COLO668 (cell line): Measurements from ENCODE around the gene RYK.
"Not testable (repeated sequence)": the region's sequence is repeated elsewhere in the genome, so short reads cannot be mapped to it uniquely, and the experiment has no call there.

Experiments used
- DNase-seq: peaks from one replicate; lab custom pipeline; 2025; ENCODE audit not compliant: unreplicated experiment; lab: John Stamatoyannopoulos, UW

Gene RYK

GRCh38 chr3:134224796-134225156, 25.9 kb downstream of the RYK start:
- DNase-seq = not testable (repeated sequence)

- no peak for DNase-seq
Measured at GRCh38 chr3:134222835-134223234, 27.8 kb downstream of the RYK start.

GRCh38 chr3:134216851-134217250, 33.8 kb downstream of the RYK start:
- DNase-seq = no peak

GRCh38 chr3:134216191-134216764, 34.4 kb downstream of the RYK start:
- DNase-seq = no peak

GRCh38 chr3:134214239-134214638, 36.4 kb downstream of the RYK start:
- DNase-seq = no peak

- DNase-seq = peak; percentile 66
Measured at GRCh38 chr3:134212967-134213665, 37.5 kb downstream of the RYK start.

GRCh38 chr3:134211797-134212196, 38.9 kb downstream of the RYK start:
- peak; percentile 2 for DNase-seq

- DNase-seq = no peak
Measured at GRCh38 chr3:134205451-134205850, 45.2 kb downstream of the RYK start.

GRCh38 chr3:134201201-134202130, 49.2 kb downstream of the RYK start:
- no peak for DNase-seq

- not testable (repeated sequence) for DNase-seq
Measured at GRCh38 chr3:134199880-134200279, 50.8 kb downstream of the RYK start.

GRCh38 chr3:134199240-134199639, 51.4 kb downstream of the RYK start:
- no peak for DNase-seq

- no peak for DNase-seq
Measured at GRCh38 chr3:134198414-134198813, 52.2 kb downstream of the RYK start.

GRCh38 chr3:134197681-134198261, 52.9 kb downstream of the RYK start:
- DNase-seq = no peak

- no peak for DNase-seq
Measured at GRCh38 chr3:134194247-134194646, 56.4 kb downstream of the RYK start.

- DNase-seq = no peak
Measured at GRCh38 chr3:134190250-134190649, 60.4 kb downstream of the RYK start.

- DNase-seq = no peak
Measured at GRCh38 chr3:134189849-134190248, 60.8 kb downstream of the RYK start.

GRCh38 chr3:134186391-134186790, 64.3 kb downstream of the RYK start:
- DNase-seq = no peak

- no peak for DNase-seq
Measured at GRCh38 chr3:134180761-134181160, 69.9 kb downstream of the RYK start.

GRCh38 chr3:134179508-134179907, 71.2 kb downstream of the RYK start:
- no peak for DNase-seq

GRCh38 chr3:134163096-134163495, 87.6 kb downstream of the RYK start:
- DNase-seq = no peak

GRCh38 chr3:134161898-134162615, 88.6 kb downstream of the RYK start:
- DNase-seq = no peak
